H7 (cell line): ENCODE data around the gene SEBOX. TPM values are rescaled to one million over a fixed set of nuclear protein-coding genes. Genes with fewer than 3 reads are reported as not detected.

Source experiments
- DNase-seq: peaks from one replicate; pipeline ENCODE4 v3.0.0; 2012
- H3K27me3 ChIP-seq: 2 replicates; pipeline ENCODE4 v1.6.0; 2011; ENCODE audit warnings: mild to moderate bottlenecking, low read length; ENCODE audit not compliant: control insufficient read depth, insufficient read depth
- H3K36me3 ChIP-seq: replicated peaks from 2 replicates; pipeline ENCODE4 v1.5.1; 2011; ENCODE audit warnings: low read length; ENCODE audit not compliant: control insufficient read depth, insufficient read depth
- H3K4me3 ChIP-seq: 2 replicates; pipeline ENCODE4 v1.5.1; 2011; ENCODE audit warnings: low read depth, mild to moderate bottlenecking, control low read depth, low read length, moderate library complexity; ENCODE audit not compliant: insufficient read depth
- total RNA-seq: library from RNA; depleted of rRNA; stranded (reverse); fragments of >200 nt; shearing (Covaris generic); gene quantifications from 2 replicates; pipeline ENCODE4 v1.2.3, GENCODE V29; 2014

SEBOX gene
- total RNA-seq, 1 experiment from 2014 or later = not detected

DNA sequence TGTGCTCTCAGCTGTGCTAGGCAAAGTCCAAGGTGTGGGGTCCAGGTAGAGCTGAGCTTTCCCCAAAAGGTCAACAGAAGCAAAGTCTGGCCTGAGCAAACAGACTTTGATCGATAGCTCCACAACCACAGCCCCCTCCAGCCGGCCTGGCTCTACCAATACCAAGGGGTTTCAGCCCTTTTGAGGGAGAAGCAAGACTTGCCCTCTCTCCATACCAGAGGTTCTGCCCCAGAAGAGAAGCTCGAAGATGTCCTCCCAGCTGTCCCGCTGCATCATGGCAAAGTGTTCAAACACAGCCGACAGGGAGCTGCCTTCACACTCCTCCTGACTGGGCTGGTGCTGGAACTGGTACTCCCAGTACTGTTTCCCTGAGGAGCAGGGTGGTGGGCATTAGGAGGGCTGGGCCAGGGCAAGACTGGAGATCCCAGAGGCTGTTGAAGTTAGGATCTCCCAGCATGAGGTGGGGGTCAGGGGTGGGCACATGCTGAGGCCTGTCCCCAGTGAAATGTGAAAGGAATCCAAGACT lies 3.4 kb upstream of the SEBOX start:
- H3K27me3 ChIP-seq = peaks cover 17% of the 10 kb centered on the region
- no peaks in the 10 kb centered on the region for H3K36me3 ChIP-seq
- no peak for DNase-seq
- H3K4me3 ChIP-seq = no peak overlapping the region

DNA sequence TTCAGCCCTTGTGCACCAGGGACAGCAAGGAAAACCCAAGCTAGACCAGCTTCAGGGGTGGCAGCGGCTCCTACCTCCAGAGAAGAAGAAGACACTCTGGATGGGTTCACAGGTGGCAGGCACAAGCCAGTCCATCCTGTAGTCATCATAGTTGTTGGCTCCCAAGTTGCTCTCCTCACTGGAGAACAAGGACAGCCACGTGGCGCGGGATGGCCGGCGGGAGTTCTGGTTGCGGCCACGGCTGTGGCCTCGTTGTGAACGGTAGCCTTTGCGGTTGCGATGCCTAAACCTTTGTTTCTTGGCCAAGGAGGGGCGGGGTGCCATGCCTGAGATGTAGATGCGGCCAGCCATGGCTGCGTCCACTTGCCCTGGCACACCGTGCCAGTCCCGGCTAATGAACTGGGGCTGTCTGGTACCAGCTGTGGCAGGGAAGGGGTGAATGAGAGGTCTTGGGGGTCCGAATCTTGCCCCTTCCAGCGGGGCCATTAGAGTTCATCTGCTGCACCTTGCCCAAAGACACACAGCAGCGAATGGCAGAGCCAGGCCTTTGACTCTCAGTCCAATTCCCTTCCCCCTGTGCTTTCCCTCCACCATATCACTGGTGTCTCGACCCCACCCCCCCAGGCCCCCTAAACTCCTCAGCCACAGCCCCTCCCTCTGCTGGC lies 2.8 kb upstream of the SEBOX start:
- H3K36me3 ChIP-seq = no peaks in the 10 kb centered on the region
- no peak overlapping the region for H3K4me3 ChIP-seq
- H3K27me3 ChIP-seq = peaks cover 11% of the 10 kb centered on the region
- no peak for DNase-seq

DNA sequence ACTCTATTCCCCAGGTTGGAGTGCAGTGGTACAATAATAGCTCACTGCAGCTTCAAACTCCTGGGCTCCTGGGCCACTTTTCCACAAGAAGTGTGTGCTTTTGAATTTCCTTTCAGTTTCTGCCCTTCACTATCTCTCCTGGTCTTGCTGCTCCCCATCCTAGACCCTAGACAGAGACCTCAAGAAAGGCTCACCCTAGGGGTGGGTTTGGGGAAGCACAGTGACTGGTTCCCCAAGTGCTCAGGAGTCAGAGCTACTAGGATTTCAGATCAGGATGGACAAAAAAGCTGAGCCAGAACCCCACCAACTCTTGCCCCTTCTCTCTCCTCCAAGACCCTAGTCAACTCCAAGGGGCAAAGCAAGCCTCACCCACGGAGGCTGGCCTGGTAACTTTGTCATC lies 1.6 kb upstream of the SEBOX start:
- DNase-seq = peak; percentile 70
- no peaks in the 10 kb centered on the region for H3K36me3 ChIP-seq
- no peak overlapping the region for H3K4me3 ChIP-seq
- H3K27me3 ChIP-seq = peaks cover under 1% of the 10 kb centered on the region; the same call in 1 of the 2 replicates

DNA sequence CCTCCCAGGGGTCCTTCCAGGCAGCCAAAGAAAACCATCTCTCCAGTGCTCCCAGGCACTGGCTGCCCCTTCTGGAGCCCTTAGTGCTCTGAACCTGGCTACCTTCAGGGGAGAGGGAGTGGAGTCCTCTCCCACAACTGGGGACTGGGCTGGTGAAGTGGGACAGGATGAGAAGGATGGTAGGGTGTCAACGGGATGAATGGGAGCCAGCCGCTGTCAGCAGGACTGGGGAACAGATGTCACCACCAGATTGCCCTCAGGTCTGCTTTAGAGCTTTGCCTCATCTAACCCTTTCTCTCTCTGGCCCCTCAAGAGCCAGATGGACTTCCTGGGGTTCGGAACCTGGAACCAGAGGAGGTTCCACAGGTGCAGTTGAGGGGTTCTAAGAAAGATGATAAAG lies 488 bp upstream of the SEBOX start:
- no peaks in the 10 kb centered on the region for H3K27me3 ChIP-seq
- DNase-seq = no peak
- peaks cover 1% of the 10 kb centered on the region for H3K36me3 ChIP-seq
- H3K4me3 ChIP-seq = no peak overlapping the region

DNA sequence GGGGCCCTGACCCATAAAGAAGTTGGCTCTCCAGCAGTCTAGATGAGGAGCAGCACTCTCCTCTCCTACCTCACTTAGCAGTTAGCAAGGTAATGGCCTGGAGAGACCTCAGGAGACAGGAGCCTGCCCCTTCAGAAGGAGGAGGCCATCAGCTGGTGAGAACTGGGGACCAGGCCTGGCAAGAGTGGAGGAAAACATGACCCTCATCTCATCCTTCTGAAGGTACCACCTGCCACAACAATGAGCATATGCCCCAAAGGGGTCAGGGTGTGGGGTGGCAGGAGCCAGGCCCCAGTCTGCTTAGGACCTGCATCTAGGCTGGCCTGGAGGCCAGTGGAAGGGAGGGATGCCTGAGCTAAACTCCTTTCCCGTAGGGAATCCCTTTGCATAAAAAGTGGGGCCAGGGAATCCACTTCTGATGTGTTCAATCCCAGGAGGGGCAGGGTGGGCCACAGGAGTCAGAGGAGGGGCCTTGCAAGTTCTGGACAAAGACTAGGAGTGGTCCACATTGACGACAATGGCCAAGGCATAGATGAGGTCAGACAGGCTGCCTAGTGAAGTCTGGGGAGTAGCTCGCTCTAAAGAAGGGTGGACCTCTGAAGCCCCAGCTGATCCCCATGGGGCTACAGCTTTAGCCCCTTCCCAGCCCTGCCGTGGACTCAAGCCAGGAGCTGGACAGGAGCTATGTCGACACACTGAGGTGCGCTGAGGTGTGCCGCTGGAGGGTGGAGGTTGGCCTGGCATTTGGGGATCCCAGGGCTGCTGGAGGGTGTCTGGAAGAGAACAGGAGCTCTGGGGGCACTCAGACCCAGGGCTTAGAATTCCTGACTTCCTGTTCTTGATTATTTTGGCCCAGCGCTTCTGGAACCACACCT lies 986 bp downstream of the SEBOX start:
- H3K4me3 ChIP-seq = no peak overlapping the region
- H3K27me3 ChIP-seq = no peaks in the 10 kb centered on the region

DNA sequence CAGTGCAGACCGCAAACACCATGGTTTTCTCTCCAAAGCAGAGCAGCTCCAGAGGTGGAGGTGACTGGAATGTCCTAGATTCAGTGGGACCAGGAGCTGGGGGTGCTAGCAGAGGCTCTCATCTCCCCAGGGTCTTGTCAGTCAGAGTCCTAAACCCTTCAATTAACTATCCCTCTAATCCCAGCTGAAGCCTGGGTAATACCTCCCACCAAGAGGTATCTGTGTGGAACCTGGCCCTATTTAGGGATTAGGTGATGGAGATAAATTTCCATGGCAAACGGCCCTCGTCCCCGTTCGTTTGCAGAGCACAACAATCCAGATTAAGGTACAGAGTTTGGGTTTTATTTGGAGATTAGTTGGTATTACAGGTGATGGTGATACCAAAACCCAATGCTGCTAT lies 1.8 kb downstream of the SEBOX start:
- Histone ChIP-seq H3K36me3 (peaks cover 8% of the 10 kb centered on the region), H3K4me3 (no peak overlapping the region), H3K27me3 (no peaks in the 10 kb centered on the region)
- DNase-seq = no peak

More for the DNA sequence above, 986 bp downstream of the SEBOX start:
- peaks cover 8% of the 10 kb centered on the region for H3K36me3 ChIP-seq
- DNase-seq = no peak

DNA sequence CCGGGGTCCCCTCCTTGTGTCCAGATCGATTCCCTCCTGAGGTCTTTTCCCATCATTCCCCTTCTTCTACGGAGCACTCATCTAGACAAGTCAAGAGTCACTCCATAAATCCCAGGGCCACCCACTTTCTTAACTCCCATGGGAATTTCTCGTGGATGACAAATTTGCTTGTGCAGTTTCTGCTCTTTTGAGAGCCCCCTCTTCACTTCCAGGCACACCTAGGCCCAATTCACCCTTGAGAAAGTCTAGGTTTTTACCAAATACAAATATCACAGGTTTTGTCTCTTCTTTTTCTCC lies 7.2 kb downstream of the SEBOX start:
- no peak for DNase-seq
- peaks cover 28% of the 10 kb centered on the region for H3K36me3 ChIP-seq
- H3K27me3 ChIP-seq = no peaks in the 10 kb centered on the region
- H3K4me3 ChIP-seq = peak overlapping the region; percentile 89

DNA sequence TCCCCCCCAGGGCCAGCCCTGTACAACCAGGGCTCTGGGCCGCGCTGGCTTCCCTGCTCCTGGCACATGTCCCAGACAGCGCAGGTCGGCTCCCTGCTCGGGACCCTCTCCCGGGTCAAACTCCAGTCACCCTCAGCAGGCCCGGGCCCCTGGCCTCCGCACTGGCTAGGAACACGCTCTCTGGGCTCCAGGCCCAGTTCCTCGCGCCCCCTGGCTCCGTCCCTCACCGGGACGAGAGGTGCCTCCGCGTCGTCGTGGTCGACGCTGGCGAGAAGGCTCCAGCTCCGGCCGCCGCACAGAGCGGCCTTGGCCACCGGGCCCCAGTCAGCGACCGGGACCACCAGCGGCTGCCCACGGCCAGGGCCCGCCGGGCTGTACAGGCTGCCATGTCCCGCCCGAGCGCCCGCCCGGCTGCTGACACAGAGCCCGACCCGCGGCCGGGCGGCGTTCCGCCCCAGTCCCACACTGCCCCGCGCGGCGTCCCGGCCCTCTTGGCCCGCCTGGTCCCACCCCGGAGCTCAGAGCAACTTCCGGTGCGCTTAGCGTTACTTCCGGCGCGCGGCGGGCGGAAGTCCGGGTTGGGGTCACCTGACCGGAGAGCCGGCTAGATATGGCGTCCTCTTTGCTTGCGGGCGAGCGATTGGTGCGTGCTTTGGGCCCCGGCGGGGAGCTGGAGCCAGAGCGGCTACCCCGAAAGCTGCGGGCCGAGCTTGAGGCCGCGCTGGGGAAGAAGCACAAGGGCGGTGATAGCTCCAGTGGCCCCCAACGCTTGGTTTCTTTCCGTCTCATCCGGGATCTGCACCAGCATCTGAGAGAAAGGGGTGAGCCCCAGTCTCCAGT lies 7.7 kb downstream of the SEBOX start, which contains the start of gene POLDIP2:
POLDIP2 (minus strand) TSS at position 467 of the 840 bp plus-strand sequence; CDS start at position 388, 79 bp downstream.
- Histone ChIP-seq H3K36me3 (peaks cover 30% of the 10 kb centered on the region), H3K4me3 (peak within 1 kb of the TSS; percentile 89), H3K27me3 (no peaks in the 10 kb centered on the region)
- peak; percentile 99 for DNase-seq

DNA sequence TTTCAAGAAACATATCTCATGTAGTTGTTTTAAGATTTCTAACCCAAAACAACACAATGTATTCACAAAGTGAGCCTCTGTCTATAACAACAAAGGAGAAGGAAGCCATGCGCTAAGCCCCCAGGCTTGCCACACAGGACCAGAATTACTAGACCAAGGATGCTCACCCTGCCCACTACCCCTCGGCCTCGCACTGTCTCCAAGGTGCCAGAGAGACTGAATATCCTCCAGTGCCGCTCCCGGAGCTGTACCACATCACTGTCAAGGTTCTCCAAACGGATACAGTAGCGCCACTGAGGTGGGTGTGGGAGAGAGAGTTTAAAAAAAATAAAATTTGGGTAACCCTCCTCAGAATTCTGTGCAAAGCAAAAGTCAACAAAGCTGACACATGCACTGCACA lies 14.7 kb downstream of the SEBOX start:
- H3K36me3 ChIP-seq = peaks cover 46% of the 10 kb centered on the region
- no peak for DNase-seq
- no peaks in the 10 kb centered on the region for H3K27me3 ChIP-seq

DNA sequence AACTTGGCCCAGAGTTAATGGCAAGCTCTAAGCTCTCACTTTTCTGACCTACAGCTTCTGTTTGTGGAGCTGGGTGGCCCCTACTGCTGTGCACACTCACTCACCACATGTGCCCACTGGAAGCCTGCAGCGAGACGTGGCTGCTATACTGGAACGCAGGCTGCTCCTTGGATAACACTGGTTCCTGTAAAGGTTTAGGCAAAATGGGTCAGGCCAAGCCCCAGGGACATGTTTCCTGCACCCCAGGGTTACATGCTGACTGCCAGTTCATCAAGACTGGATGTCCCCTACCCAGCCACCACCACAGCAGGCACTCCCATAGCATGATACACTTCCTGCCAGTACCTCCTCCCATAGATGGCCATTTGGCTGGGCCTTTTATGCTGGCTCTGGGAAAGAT lies 16.0 kb downstream of the SEBOX start:
- no peak overlapping the region for H3K4me3 ChIP-seq
- H3K36me3 ChIP-seq = peaks cover 38% of the 10 kb centered on the region
- H3K27me3 ChIP-seq = no peaks in the 10 kb centered on the region
- DNase-seq = no peak

More for the DNA sequence above, 14.7 kb downstream of the SEBOX start:
- H3K4me3 ChIP-seq = no peak overlapping the region

DNA sequence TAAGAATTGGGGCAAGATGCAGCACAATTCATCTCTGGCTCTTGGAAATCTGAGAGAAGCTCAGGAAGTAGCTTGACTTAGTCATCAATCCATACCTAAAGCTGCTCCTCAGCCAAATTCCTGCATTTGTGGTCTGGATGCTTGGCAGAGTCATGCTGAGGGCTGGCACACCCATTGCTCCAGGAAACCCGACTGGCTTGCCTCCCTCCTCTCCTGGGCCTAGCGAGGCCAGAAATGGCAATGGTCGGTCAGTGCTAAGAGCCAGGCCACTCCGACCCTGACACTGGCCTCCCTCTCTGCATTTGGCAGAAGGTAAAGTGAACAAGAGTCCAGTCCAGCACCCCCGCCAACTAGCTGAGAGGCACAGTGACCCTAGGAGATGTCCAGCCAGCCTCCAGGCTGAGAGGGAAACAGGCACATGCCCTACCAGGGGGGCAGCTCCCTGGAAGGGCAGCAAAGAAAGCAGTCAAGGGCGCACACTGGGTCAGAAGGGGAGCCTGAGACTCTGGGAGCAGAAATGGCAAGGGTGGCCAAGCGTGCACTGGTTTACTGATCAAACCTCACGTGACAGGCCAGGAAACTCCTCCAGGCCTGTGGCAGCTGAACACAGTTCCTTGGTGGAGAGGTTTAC lies 17.6 kb downstream of the SEBOX start:
- Histone ChIP-seq H3K36me3 (peaks cover 30% of the 10 kb centered on the region), H3K27me3 (no peaks in the 10 kb centered on the region), H3K4me3 (no peak overlapping the region)
- no peak for DNase-seq

DNA sequence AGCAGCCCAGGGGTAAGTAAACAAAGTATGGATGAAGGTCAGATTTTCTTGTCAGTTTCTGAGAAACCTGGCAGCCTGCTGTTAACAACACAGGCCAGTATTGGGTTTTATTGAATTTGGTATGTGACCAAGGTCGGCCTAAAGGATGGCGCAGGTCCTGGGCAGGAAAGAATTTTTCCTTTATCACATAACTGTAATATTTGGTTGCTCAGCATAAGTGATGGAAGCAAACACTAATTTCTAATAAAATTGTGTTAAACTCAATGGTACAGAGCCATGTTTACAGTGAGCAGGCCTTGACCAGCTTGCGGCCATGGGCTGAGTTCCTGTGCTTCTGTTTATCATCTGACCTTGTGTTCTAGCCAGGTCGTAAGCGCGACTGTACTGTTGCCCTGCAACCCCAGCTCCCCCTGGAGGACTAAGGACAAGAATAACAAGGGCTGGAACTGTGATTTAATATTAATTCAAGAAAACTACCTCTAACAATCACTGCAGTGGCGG lies 18.2 kb downstream of the SEBOX start:
- Histone ChIP-seq H3K4me3 (no peak overlapping the region), H3K27me3 (no peaks in the 10 kb centered on the region), H3K36me3 (peaks cover 33% of the 10 kb centered on the region)
- peak; percentile 63 for DNase-seq

DNA sequence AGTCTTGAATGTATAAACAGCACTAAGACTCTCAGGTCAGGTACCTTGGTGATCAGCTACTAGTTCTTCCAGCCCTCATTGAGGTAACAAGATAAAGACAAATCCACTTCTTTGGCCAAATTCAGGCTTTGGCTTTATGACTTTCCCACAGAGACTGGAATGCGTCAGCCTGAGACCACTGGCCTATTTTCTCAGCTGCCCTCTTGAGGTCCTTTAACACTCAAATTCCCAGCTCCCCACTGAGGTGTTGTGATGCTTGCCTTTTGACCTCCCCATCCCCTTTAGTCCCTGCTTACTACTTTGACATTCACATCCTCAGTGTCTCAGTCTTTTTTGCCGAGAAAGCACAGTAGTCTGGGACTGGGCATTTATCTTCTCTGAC lies 18.8 kb downstream of the SEBOX start:
- Histone ChIP-seq H3K27me3 (no peaks in the 10 kb centered on the region), H3K4me3 (no peak overlapping the region), H3K36me3 (peaks cover 35% of the 10 kb centered on the region)
- peak; percentile 64 for DNase-seq
